ENCODE results near the gene FECH.

Gene FECH

DNA sequence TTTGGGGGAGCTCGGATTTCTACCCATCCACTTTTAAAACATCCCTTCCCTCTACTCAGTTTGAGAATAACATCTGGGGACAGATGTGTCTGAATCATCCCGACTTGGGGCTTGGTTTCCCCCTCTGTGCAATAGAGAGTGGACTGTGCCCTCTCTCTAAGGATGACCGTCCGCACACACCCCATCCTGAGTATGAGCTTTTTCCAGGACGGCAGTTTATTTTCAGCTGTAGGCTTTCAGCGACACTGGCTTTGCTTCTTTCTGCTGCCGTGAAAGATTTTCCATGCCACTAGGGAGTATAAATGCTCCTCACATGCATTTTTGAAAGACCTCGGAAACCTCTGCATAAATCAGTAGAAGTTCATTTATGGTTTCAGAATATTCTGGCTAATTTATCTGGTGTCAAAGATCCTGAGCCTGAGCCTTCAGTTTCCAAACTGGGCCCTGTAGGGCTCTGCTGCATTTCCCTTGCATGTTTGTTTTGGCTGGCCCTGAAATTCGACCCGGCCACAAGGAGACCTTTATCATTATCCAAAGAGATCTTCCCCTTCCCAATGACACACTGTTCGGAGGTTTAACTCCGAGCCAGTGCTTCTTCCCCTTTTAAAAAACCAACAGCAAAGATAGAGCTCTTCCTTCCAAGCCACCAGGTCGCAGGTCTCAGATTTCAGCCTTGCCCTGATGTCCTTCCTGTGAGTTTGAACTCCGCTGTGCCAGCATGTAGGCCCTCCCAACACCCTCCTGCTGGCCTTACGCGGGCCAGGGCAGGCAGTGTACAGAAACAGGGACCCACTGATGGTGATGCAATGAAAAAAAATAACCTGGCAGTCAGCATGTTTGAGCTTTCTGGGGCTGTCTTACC, 53.3 kb downstream of the FECH start:
- H2AFZ ChIP-seq (ENCODE audit: low read length), result no peak overlapping the region
- no peaks in the 10 kb centered on the region for H3K4me1 ChIP-seq (ENCODE audit: insufficient read depth, low read length, severe bottlenecking)
- no peaks in the 10 kb centered on the region for H3K36me3 ChIP-seq (ENCODE audit: insufficient read depth, low read length)
- H3K79me2 ChIP-seq (ENCODE audit: insufficient read depth, low read length), result no peaks in the 10 kb centered on the region
- H4K20me1 ChIP-seq (ENCODE audit: insufficient read depth, low read length), result no peaks in the 10 kb centered on the region
- no peak overlapping the region for H3K27ac ChIP-seq (ENCODE audit: low read depth, low read length, poor library complexity, severe bottlenecking)
- no peak overlapping the region for H3K4me3 ChIP-seq (ENCODE audit: low read depth, low read length, poor library complexity, severe bottlenecking)
- H3K9me2 ChIP-seq (ENCODE audit: low read depth, low read length), result no peaks in the 10 kb centered on the region
- no peak overlapping the region for H3K9ac ChIP-seq (ENCODE audit: low read length)
- TF ChIP-seq EZH2 (IDR thresholded peaks at IDR 0.05; ENCODE audit: borderline replicate concordance, low read length), result no peak
- TF ChIP-seq, protein P1, sequence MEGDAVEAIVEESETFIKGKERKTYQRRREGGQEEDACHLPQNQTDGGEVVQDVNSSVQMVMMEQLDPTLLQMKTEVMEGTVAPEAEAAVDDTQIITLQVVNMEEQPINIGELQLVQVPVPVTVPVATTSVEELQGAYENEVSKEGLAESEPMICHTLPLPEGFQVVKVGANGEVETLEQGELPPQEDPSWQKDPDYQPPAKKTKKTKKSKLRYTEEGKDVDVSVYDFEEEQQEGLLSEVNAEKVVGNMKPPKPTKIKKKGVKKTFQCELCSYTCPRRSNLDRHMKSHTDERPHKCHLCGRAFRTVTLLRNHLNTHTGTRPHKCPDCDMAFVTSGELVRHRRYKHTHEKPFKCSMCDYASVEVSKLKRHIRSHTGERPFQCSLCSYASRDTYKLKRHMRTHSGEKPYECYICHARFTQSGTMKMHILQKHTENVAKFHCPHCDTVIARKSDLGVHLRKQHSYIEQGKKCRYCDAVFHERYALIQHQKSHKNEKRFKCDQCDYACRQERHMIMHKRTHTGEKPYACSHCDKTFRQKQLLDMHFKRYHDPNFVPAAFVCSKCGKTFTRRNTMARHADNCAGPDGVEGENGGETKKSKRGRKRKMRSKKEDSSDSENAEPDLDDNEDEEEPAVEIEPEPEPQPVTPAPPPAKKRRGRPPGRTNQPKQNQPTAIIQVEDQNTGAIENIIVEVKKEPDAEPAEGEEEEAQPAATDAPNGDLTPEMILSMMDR (IDR thresholded peaks at IDR 0.05; ENCODE audit: low read length), result no peak
- H3K4me2 ChIP-seq (ENCODE audit: low read length), result no peak overlapping the region
- H3K9me3 ChIP-seq (ENCODE audit: low read length), result no peaks in the 10 kb centered on the region
- H3F3A ChIP-seq (ENCODE audit: insufficient read depth, low read length), result no peaks in the 10 kb centered on the region
- peaks cover 5% of the 10 kb centered on the region; the same call in 1 of the 2 replicates for H3K27me3 ChIP-seq (ENCODE audit: insufficient read depth, low read length)

GRCh38 chr18:57529151-57529550, 57.4 kb downstream of the FECH start:
- Histone ChIP-seq H4K20me1 (ENCODE audit: insufficient read depth, low read length) (no peaks in the 10 kb centered on the region), H3K9me3 (ENCODE audit: low read length) (no peaks in the 10 kb centered on the region), H3K27ac (ENCODE audit: low read depth, low read length, poor library complexity, severe bottlenecking) (no peak overlapping the region), H3K4me3 (ENCODE audit: low read depth, low read length, poor library complexity, severe bottlenecking) (no peak overlapping the region), H3K9me2 (ENCODE audit: low read depth, low read length) (no peaks in the 10 kb centered on the region), H3K4me2 (ENCODE audit: low read length) (no peak overlapping the region), H3K79me2 (ENCODE audit: insufficient read depth, low read length) (no peaks in the 10 kb centered on the region), H3F3A (ENCODE audit: insufficient read depth, low read length) (no peaks in the 10 kb centered on the region), H3K9ac (ENCODE audit: low read length) (no peak overlapping the region), H3K4me1 (ENCODE audit: insufficient read depth, low read length, severe bottlenecking) (no peaks in the 10 kb centered on the region), H2AFZ (ENCODE audit: low read length) (no peak overlapping the region), H3K27me3 (ENCODE audit: insufficient read depth, low read length) (no peaks in the 10 kb centered on the region; the same call in 1 of the 2 replicates), H3K36me3 (ENCODE audit: insufficient read depth, low read length) (no peaks in the 10 kb centered on the region)
- TF ChIP-seq, protein P1 (IDR thresholded peaks at IDR 0.05; ENCODE audit: low read length), result no peak
- TF ChIP-seq EZH2 (IDR thresholded peaks at IDR 0.05; ENCODE audit: borderline replicate concordance, low read length), result no peak

DNA sequence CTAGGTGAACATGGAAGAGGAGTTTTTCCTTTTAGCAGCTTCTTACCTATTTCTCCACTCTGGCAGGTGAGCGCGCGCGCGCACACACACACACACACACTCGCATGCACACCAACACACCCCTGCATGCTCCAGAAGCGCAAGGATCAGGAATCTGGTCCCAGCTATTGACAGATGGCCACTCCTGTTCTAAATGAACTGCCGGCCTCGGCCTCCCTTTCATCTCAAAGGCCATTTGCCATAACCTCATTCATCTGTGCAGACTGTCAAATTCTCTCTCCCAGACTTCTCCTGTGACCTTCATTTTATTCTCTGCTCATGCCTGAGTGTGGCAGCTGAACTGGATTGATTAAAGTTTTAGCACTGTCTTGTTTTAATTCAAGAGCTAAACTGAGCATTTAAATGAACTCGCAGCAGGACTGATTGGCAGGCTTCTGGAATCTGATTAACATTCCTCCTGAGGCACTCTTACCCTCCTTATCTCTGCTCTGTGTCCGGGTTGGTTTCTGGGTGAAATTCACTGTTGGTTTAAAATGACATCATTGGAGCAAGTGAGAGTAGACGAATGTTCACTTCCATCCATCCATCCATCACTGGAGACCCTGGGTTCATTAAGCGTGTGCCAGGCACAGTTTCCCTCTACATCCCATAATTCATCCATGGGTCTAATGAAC, 58.8 kb downstream of the FECH start:
- Histone ChIP-seq H3K79me2 (ENCODE audit: insufficient read depth, low read length) (no peaks in the 10 kb centered on the region), H3K9me3 (ENCODE audit: low read length) (no peaks in the 10 kb centered on the region), H3K4me1 (ENCODE audit: insufficient read depth, low read length, severe bottlenecking) (peaks cover 6% of the 10 kb centered on the region), H3K27me3 (ENCODE audit: insufficient read depth, low read length) (no peaks in the 10 kb centered on the region; the same call in 1 of the 2 replicates), H3K4me3 (ENCODE audit: low read depth, low read length, poor library complexity, severe bottlenecking) (no peak overlapping the region), H4K20me1 (ENCODE audit: insufficient read depth, low read length) (no peaks in the 10 kb centered on the region), H3K9ac (ENCODE audit: low read length) (no peak overlapping the region), H3K36me3 (ENCODE audit: insufficient read depth, low read length) (no peaks in the 10 kb centered on the region), H3K9me2 (ENCODE audit: low read depth, low read length) (no peaks in the 10 kb centered on the region), H3F3A (ENCODE audit: insufficient read depth, low read length) (no peaks in the 10 kb centered on the region), H2AFZ (ENCODE audit: low read length) (no peak overlapping the region), H3K4me2 (ENCODE audit: low read length) (no peak overlapping the region), H3K27ac (ENCODE audit: low read depth, low read length, poor library complexity, severe bottlenecking) (no peak overlapping the region)
- TF ChIP-seq EZH2 (IDR thresholded peaks at IDR 0.05; ENCODE audit: borderline replicate concordance, low read length), result no peak
- TF ChIP-seq, protein P1 (IDR thresholded peaks at IDR 0.05; ENCODE audit: low read length), result no peak

Measured in OCI-LY1 (cell line).